ENCODE data around the gene YARS1. TPM values are rescaled to one million over a fixed set of nuclear protein-coding genes. Genes with fewer than 3 reads are reported as not detected.

The YARS1 gene
- total and polyA plus RNA-seq, 2 of the 13 experiments (the other 11 are each of a cell fraction or from before 2014, with no cell fraction given) = 50.1 to 113 TPM

GRCh38 chr1:32858791-32859190 lies 41.6 kb upstream of the YARS1 start:
- in situ Hi-C loops (cut with HindIII; ENCODE audit: extremely low pct_ligation_motif_present, low pct_unique_long_range_greater_than_20kb) (no loop called here), intact Hi-C loops (cut with micrococcal nuclease; ENCODE audit: unreplicated experiment) (no loop called here)
- Histone ChIP-seq H3K9me3 (ENCODE audit: low read length) (no peaks in the 10 kb centered on the region), H4K20me1 (ENCODE audit: insufficient read depth, low read length) (no peaks in the 10 kb centered on the region), H3K27ac (ENCODE audit: extremely low read length, insufficient read depth, low read length) (no peak overlapping the region), H3K4me1 (ENCODE audit: insufficient read depth, low read length) (peaks cover 8% of the 10 kb centered on the region; the same call in 1 of the 2 replicates), H3K9ac (ENCODE audit: insufficient read depth, low read depth, low read length) (no peak overlapping the region), H3K4me3 (replicated peaks in 1 of 3; ENCODE audit: insufficient read depth in 1 of 3, low read depth in 2 of 3, low read length in 3 of 3) (no peak overlapping the region), H3K4me2 (ENCODE audit: low read depth, low read length) (no peak overlapping the region), H2AFZ (ENCODE audit: low read length) (no peak overlapping the region), H3K27me3 (ENCODE audit: control insufficient read depth in 1 of 2, insufficient read depth in 2 of 2, low read length in 2 of 2) (no peaks in the 10 kb centered on the region), H3K36me3 (replicated peaks in 1 of 2; ENCODE audit: control insufficient read depth in 1 of 2, insufficient read depth in 2 of 2, low read length in 2 of 2) (peaks cover 1 to 31% of the 10 kb centered on the region in 2 experiments; a peak in 3 of 5 replicates), H3K79me2 (ENCODE audit: insufficient read depth, low read length) (no peaks in the 10 kb centered on the region)
- ATAC-seq = no peak
- BruUV-seq (replicated peaks) = no TSS peak
- POLR2A ChIA-PET = no interaction called here
- 96% methylated on average over 7 of the region's 7 CpGs for WGBS (ENCODE audit: low lambda C conversion rate)
- CTCF ChIA-PET (ENCODE audit: low intra/inter-chr PET ratio, low total read pairs) = no interaction called here
- DNase-seq (ENCODE audit: low spot score) = no peak
- FAIRE-seq = no peak
- TF ChIP-seq CBX1 (IDR thresholded peaks at IDR 0.05; ENCODE audit: low read depth) (no peak), ZBTB40 (IDR thresholded peaks at IDR 0.05) (no peak), ZBTB40 (CRISPR knock-in tag; IDR thresholded peaks at IDR 0.05) (no peak), ZNF776 (CRISPR knock-in tag; IDR thresholded peaks at IDR 0.05) (no peak), SP140L (CRISPR knock-in tag; IDR thresholded peaks at IDR 0.05; ENCODE audit: borderline replicate concordance) (no peak), ZBTB38 (CRISPR knock-in tag; IDR thresholded peaks at IDR 0.05) (no peak), ZNF3 (CRISPR knock-in tag; IDR thresholded peaks at IDR 0.05) (no peak), MYNN (CRISPR knock-in tag; IDR thresholded peaks at IDR 0.05; ENCODE audit: low read depth) (no peak), KDM5A (IDR thresholded peaks at IDR 0.05; ENCODE audit: borderline replicate concordance, low read length) (no peak), MED8 (CRISPR knock-in tag; IDR thresholded peaks at IDR 0.05; ENCODE audit: insufficient replicate concordance) (no peak), DNMT1 (CRISPR knock-in tag; IDR thresholded peaks at IDR 0.05) (no peak), ZNF281 (CRISPR knock-in tag; IDR thresholded peaks at IDR 0.05; ENCODE audit: borderline replicate concordance) (no peak), RARA (CRISPR knock-in tag; IDR thresholded peaks at IDR 0.05) (no peak)
- TF ChIP-seq, protein P1, sequence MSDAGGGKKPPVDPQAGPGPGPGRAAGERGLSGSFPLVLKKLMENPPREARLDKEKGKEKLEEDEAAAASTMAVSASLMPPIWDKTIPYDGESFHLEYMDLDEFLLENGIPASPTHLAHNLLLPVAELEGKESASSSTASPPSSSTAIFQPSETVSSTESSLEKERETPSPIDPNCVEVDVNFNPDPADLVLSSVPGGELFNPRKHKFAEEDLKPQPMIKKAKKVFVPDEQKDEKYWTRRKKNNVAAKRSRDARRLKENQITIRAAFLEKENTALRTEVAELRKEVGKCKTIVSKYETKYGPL (CRISPR knock-in tag; IDR thresholded peaks at IDR 0.05) = no peak

Measured in HepG2 (cell line).